Measurements from ENCODE around the gene HMCN1.

Gene HMCN1

GRCh38 chr1:185920602-185921001 lies 186.4 kb downstream of the HMCN1 start:
- DNase-seq: no peak

- DNase-seq: peak in 1 of 2 experiments; percentile 27
These were observed 187.4 kb downstream of the HMCN1 start for GRCh38 chr1:185921636-185922035.

- DNase-seq: no peak
These were observed 192.4 kb downstream of the HMCN1 start for GRCh38 chr1:185926588-185926987.

DNA sequence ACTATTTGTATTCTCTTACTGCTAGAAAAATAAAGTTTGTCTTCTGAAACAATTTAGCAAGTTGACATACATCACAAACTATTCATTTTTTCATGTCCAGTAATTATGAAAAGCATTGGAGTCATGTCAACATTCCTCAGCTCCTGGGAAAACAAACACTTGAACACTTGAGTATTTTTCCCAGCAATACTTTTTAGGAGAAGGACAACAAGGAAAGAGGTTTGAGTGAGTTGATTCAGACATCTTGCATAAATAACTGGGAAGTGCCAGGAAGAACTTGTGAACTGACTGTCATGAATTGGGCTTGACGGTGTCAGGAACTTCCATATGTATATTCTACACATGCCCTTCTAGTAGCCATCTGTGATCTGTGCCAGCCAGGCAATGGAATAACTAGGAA lies 195.6 kb downstream of the HMCN1 start:
- DNase-seq: no peak

- DNase-seq: no peak
These were observed 197.2 kb downstream of the HMCN1 start for GRCh38 chr1:185931438-185931837.

GRCh38 chr1:185933580-185933979 lies 199.4 kb downstream of the HMCN1 start:
- no peak for DNase-seq

GRCh38 chr1:185934476-185935189 lies 200.4 kb downstream of the HMCN1 start:
- no peak for DNase-seq

GRCh38 chr1:185935360-185935759 lies 201.2 kb downstream of the HMCN1 start:
- no peak for DNase-seq

DNA sequence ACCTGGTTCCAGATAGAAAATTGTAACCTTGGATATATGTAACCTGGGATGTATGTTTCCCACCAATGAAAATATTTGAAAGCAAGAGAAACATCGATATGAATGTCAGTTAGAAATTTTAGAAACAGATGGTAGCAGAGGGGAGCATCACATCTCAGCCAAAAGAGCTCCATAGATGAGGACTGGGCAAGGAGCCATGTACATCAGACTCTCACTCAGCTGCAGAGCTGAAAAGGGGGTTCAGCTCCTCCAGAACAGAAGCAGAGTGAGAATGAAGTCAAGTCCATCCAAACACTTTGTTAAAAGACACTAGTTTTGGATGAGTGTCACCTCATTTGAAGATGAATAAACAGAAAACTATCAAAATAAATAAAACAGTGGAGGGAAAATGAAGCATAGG lies 202.4 kb downstream of the HMCN1 start:
- DNase-seq: no peak

- DNase-seq: no peak
These were observed 204.2 kb downstream of the HMCN1 start for GRCh38 chr1:185938396-185938795.

- DNase-seq: no peak
These were observed 205.0 kb downstream of the HMCN1 start for GRCh38 chr1:185939142-185939541.

DNA sequence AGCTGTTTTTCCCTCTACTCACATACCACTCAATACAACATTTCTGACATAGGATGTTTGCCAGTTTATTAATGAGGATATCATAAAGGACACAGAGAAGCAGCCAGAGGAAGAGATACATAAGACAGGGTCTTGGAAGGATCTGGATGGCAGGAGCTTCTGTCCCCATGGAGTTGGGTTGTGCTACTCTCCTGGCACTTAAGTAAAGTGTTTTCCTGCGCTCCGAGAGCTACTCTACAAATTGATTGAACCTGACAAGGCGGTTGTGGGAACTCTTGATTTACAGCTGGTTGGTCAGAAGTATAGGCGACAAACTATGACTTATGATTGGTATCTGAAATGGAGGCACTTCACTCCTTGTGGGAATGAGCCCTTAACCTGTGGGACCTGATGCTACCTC lies 208.8 kb downstream of the HMCN1 start:
- DNase-seq: no peak

GRCh38 chr1:185956881-185957280 lies 222.7 kb downstream of the HMCN1 start:
- DNase-seq: no peak

GRCh38 chr1:185957441-185958363 lies 223.5 kb downstream of the HMCN1 start:
- DNase-seq: no peak

DNA sequence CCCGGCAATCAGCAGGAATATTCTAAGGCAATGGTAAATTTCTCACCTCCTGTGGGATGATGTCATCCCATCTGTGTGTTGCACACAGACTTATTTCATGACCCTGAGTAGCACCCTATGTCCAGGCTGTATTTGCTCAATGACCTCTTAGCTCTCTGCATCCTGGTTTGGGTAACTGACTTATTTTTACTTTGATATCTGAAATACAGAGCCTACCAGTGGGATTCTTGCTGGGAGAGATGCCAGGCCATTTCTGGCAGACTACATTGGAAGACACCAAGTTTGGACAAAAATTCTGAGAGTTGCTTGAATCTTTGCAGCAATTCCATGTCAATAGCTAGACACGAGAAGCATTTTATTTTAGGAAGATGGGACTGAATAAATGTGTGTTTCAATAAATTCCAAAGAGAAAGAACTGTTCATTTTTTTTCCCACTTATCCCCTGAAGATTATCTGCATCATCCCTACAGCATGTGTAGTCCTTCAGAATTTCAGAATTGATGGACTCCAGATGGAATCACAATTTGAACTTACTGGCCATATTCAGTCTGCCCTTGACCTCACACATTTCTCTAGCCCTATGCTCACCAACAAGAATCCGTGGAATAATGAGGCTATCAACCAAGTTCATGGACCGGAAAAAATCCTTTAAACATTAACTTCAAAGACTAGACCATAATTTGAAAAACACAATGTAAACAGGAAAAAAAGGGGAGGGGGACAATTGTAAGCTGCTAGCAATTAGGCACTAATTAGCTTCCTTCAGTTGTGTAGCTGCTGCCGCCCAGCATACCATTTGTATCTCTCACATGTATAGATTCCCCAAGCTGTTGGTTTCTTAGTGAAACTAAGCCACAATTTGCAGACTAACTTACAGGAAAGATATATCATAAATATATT lies 226.5 kb downstream of the HMCN1 start:
- DNase-seq: peak in 1 of 2 experiments; percentile 40

- DNase-seq: no peak
These were observed 227.5 kb downstream of the HMCN1 start for GRCh38 chr1:185961664-185962063.

DNA sequence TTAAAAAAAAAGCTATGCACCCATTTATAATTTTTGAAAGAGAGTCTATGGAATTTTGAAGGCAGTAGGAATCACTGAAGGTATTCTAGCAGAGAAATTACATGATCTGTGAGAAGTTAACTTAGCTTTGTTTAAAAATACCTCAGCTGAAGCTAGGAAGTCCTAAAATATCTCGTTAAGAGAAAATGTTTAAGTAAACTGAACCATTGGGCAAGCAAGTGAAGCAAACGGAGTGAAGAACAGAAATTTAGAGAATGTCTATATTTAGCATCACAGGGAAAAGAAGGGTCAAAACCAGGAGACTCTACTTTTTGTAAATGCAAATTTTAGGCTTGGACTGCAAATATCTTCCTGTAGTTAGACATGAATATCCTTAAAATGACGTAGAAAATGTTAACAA lies 230.8 kb downstream of the HMCN1 start:
- no peak for DNase-seq

DNA sequence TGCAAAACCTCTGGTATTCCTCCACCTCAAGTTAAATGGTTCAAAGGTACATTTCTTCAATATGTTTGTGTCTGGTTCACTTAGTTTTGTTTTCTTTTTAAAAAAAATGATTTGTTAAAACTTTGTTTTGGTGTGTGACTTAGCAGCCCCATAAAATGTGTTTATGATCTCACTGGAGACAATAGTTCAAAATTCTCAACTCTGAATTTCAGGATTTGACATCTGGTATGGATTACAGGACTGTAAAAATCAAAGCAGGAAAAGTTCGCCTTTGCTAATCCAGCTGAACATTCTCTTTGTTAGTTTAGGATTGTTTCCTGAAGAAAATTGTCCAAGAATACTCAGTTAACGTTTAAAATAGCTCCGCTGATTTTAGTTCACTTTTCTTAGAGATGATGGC lies 231.7 kb downstream of the HMCN1 start:
- DNase-seq: no peak

- no peak for DNase-seq
These were observed 232.3 kb downstream of the HMCN1 start for GRCh38 chr1:185966471-185966870.

DNA sequence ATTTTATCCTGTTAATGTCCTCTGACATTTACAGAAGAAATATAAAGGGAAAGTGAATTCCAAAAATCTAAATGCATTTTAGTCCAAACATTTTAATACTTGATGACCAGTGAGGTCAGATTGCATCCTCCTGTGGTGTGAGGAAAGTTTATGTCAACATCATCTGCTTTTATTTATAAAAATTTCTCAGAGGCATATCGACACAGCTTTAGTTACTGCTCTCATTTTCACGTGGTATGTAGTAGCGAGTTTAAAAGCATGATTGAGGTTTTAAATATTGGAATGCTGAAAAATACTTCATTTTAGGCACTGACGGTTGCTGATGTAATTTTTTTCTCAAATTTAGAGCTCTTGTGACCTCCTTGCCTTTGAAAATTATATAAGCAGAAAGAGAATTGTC lies 234.8 kb downstream of the HMCN1 start:
- DNase-seq: no peak

DNA sequence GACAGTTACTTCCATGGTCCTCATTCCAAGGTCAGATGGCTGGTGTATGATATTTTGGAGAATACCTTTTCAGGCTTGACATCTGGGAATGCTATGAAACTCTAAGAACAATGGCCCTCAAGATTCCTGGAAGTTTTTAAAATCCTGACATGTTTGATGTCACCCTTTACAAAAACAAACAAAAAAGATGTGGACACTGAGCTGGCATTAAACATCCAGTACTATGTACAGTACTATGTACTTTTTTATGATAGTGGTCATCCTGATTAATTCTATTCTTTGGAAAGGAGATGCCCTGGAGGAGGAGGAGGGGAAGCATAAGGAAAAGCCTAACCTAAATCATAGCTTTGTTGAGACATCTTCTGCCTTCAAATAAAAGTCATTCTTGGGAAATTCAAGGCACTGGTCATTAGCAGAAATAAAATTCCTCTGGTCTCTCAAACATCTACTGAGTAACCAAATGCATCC lies 235.4 kb downstream of the HMCN1 start:
- DNase-seq: no peak

DNA sequence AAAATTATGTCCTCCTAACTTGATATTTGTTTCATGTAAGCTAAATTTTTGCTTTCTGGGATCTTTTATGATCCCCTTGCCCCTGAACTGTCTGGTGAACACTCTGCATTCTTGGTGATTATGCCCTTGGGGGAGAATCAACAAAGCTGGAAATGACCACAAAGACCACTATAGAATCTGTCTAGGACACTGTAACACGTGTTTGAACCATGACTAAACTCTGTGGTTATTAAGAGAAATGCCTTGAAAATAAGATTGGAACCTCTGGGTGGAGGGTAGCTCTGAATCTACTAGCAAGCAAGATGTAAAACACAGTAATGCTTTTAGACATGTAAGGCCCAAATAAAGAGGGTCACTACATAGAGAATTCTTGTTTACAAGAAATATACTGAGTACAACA lies 237.5 kb downstream of the HMCN1 start:
- no peak for DNase-seq
